HepG2 (cell line): ENCODE measurements around the gene PSMB9. TPM values are rescaled to one million over a fixed set of nuclear protein-coding genes. Genes with fewer than 3 reads are reported as not detected.

Source experiments
- CREB1 ChIP-seq, 2 experiments: fragments of 450-650 bp in 1 of 2; IDR thresholded peaks; 2 replicates each; pipeline ENCODE4 v1.6.1; 2016 to 2017; ENCODE audit warnings: control low read depth in 1 of 2, mild to moderate bottlenecking in 1 of 2, missing compliant biosample characterization in 1 of 2, missing genetic modification characterization in 1 of 2
- ELK4 ChIP-seq: sonication (generic); formaldehyde crosslinking; IDR thresholded peaks from 2 replicates; pipeline ENCODE4 v1.9.0; 2021; ENCODE audit warnings: missing genetic modification reagents, borderline replicate concordance
- NCOA5 ChIP-seq: sonication (generic); formaldehyde crosslinking; IDR thresholded peaks from 2 replicates; pipeline ENCODE4 v1.4.0; 2020; ENCODE audit warnings: missing genetic modification reagents
- PAWR ChIP-seq: sonication (generic); formaldehyde crosslinking; IDR thresholded peaks from 2 replicates; pipeline ENCODE4 v1.4.0; 2020; ENCODE audit warnings: missing genetic modification reagents, mild to moderate bottlenecking, borderline replicate concordance
- SAP130 ChIP-seq: IDR thresholded peaks from 2 replicates; pipeline ENCODE4 v1.6.1; 2016; ENCODE audit warnings: low read depth
- SOX5 ChIP-seq: IDR thresholded peaks from 2 replicates; pipeline ENCODE4 v1.6.1; 2016; ENCODE audit warnings: borderline replicate concordance
- TFDP2 ChIP-seq: sonication (generic); formaldehyde crosslinking; IDR thresholded peaks from 2 replicates; pipeline ENCODE4 v1.4.0; 2020; ENCODE audit warnings: missing genetic modification reagents
- TGIF2 ChIP-seq: IDR thresholded peaks from 2 replicates; pipeline ENCODE4 v1.6.1; 2016; ENCODE audit warnings: control low read depth, missing compliant biosample characterization
- ZBED4 ChIP-seq: sonication (generic); formaldehyde crosslinking; IDR thresholded peaks from 2 replicates; pipeline ENCODE4 v1.4.0; 2020; ENCODE audit warnings: missing genetic modification reagents, borderline replicate concordance
- ZNF138 ChIP-seq: sonication (generic); formaldehyde crosslinking; IDR thresholded peaks from 2 replicates; pipeline ENCODE4 v1.5.0; 2020; ENCODE audit warnings: mild to moderate bottlenecking, low read depth, missing genetic modification reagents
- ZNF441 ChIP-seq: sonication (generic); formaldehyde crosslinking; IDR thresholded peaks from 2 replicates; pipeline ENCODE4 v1.7.0; 2021; ENCODE audit warnings: missing genetic modification reagents, borderline replicate concordance
- ZNF451 ChIP-seq: sonication (generic); formaldehyde crosslinking; IDR thresholded peaks from 2 replicates; pipeline ENCODE4 v1.5.0; 2020; ENCODE audit warnings: mild to moderate bottlenecking, missing genetic modification reagents
- ZNF577 ChIP-seq: sonication (generic); formaldehyde crosslinking; IDR thresholded peaks from 2 replicates; pipeline ENCODE4 v1.4.0; 2020; ENCODE audit warnings: mild to moderate bottlenecking, low read depth, missing genetic modification reagents, borderline replicate concordance
- polyA plus RNA-seq, 8 experiments: library from polyadenylated mRNA; depleted of rRNA in 3 of 8; stranded (reverse) in 7 of 8; unstranded in 1 of 8; fragments of >200 nt; fragmentation: Illumina TruSeq in 4 of 8; extraction: Trizol in 4 of 8; gene quantifications; 2 replicates each; pipeline versions ENCODE4 v1.2.1 to v1.2.3, GENCODE V29; 2011 to 2016; ENCODE audit warnings: low read depth in 4 of 8, missing spikeins in 1 of 8, mixed read lengths in 1 of 8; ENCODE audit not compliant: insufficient read depth in 1 of 8
- total RNA-seq, 5 experiments: library from RNA; depleted of rRNA; stranded (reverse); fragments of >200 nt; fragmentation: Illumina TruSeq; extraction: Trizol; gene quantifications; 2 replicates each; pipeline ENCODE4 v1.2.3, GENCODE V29; 2016; ENCODE audit warnings: low read depth in 1 of 5
- TF ChIP-seq, protein P1 (sequence below): sonication (generic); formaldehyde crosslinking; IDR thresholded peaks from 2 replicates; pipeline ENCODE4 v1.5.0; 2020; ENCODE audit warnings: mild to moderate bottlenecking, missing genetic modification reagents
- TF ChIP-seq, protein P2 (sequence below), 2 experiments: sonication (generic) in 1 of 2; formaldehyde crosslinking in 1 of 2; IDR thresholded peaks; 2 replicates each; pipeline versions ENCODE4 v1.4.0 to v1.6.1; 2018 to 2020; ENCODE audit warnings: missing genetic modification reagents in 2 of 2, borderline replicate concordance in 1 of 2, low read depth in 1 of 2, mild to moderate bottlenecking in 1 of 2, missing biosample characterization in 1 of 2
- TF ChIP-seq, protein P3 (sequence below): sonication (generic); formaldehyde crosslinking; IDR thresholded peaks from 2 replicates; pipeline ENCODE4 v1.5.1; 2020; ENCODE audit warnings: missing genetic modification reagents, mild to moderate bottlenecking, borderline replicate concordance

The PSMB9 gene
- total and polyA plus RNA-seq, 2 of the 13 experiments (the other 11 are each of a cell fraction or from before 2014, with no cell fraction given): 15.6 to 16.0 TPM

GRCh38 chr6:32854376-32855178 is 585 bp downstream of the PSMB9 start (continued):
- TF ChIP-seq TFDP2 (CRISPR knock-in tag): no peak
- TF ChIP-seq, protein P1, sequence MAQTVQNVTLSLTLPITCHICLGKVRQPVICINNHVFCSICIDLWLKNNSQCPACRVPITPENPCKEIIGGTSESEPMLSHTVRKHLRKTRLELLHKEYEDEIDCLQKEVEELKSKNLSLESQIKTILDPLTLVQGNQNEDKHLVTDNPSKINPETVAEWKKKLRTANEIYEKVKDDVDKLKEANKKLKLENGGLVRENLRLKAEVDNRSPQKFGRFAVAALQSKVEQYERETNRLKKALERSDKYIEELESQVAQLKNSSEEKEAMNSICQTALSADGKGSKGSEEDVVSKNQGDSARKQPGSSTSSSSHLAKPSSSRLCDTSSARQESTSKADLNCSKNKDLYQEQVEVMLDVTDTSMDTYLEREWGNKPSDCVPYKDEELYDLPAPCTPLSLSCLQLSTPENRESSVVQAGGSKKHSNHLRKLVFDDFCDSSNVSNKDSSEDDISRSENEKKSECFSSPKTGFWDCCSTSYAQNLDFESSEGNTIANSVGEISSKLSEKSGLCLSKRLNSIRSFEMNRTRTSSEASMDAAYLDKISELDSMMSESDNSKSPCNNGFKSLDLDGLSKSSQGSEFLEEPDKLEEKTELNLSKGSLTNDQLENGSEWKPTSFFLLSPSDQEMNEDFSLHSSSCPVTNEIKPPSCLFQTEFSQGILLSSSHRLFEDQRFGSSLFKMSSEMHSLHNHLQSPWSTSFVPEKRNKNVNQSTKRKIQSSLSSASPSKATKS: 0 out of 2 replicates have a peak, but pooled peaks have one; percentile 2
- TF ChIP-seq, protein P2, sequence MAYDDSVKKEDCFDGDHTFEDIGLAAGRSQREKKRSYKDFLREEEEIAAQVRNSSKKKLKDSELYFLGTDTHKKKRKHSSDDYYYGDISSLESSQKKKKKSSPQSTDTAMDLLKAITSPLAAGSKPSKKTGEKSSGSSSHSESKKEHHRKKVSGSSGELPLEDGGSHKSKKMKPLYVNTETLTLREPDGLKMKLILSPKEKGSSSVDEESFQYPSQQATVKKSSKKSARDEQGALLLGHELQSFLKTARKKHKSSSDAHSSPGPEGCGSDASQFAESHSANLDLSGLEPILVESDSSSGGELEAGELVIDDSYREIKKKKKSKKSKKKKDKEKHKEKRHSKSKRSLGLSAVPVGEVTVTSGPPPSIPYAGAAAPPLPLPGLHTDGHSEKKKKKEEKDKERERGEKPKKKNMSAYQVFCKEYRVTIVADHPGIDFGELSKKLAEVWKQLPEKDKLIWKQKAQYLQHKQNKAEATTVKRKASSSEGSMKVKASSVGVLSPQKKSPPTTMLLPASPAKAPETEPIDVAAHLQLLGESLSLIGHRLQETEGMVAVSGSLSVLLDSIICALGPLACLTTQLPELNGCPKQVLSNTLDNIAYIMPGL (CRISPR knock-in tag; IDR thresholded peaks at IDR 0.05; ENCODE audit: borderline replicate concordance in 1 of 2, low read depth in 1 of 2): no peak
- no peak for TF ChIP-seq ZNF577
- TF ChIP-seq, protein P3, sequence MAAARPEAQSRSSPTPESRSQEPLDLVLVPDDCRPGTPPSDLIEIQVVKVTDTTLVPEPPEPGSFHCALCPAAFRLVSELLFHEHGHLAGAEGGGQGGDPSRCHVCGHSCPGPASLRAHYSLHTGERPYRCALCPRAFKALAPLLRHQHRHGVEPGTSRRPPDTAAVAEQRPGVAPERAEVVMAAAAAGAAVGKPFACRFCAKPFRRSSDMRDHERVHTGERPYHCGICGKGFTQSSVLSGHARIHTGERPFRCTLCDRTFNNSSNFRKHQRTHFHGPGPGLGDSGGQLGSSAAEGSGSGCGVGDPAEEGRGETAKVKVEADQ (CRISPR knock-in tag): no peak; the same call in 1 of the 2 replicates
- TF ChIP-seq ELK4: no peak
- TF ChIP-seq TGIF2 (CRISPR knock-in tag): no peak
- no peak for TF ChIP-seq NCOA5 (CRISPR knock-in tag)
- no peak for TF ChIP-seq ZBED4 (CRISPR knock-in tag)
- TF ChIP-seq SAP130: peak; percentile 2; the same call in 1 of the 2 replicates
- TF ChIP-seq SOX5 (CRISPR knock-in tag): no peak
- TF ChIP-seq CREB1 (IDR thresholded peaks at IDR 0.05): no peak
- no peak for TF ChIP-seq CREB1 (CRISPR knock-in tag; IDR thresholded peaks at IDR 0.05)
- no peak for TF ChIP-seq PAWR (CRISPR knock-in tag)
- TF ChIP-seq ZNF138 (CRISPR knock-in tag): no peak
- TF ChIP-seq ZNF451: no peak
- no peak for TF ChIP-seq ZNF441
